Stimulated activated naive CD8-positive, alpha-beta T cell treated with anti-CD3 and anti-CD28 coated beads, Interleukin-15, amount 100 ng/mL, for 72 hours (primary cell): ENCODE measurements around the gene LTB4R.
A peak's percentile ranks its signal among the peaks of the same experiment; 100 is the strongest.
"Not testable (repeated sequence)": the region's sequence is repeated elsewhere in the genome, so short reads cannot be mapped to it uniquely, and the experiment has no call there.

ENCODE experiments used
- ATAC-seq: fragments of 150-1000 bp; cut with Tn5 transposase; 2 replicates; pipeline ENCODE4 v1.10.0; 2021; ENCODE audit warnings: mild to moderate bottlenecking, moderate library complexity
- DNase-seq, 2 donors: peaks; one replicate each; pipeline ENCODE4 v3.0.0; 2021 to 2022
- H3K27ac Mint-ChIP-seq, 2 donors: one replicate each; pipeline ENCODE4 v1.8.0; 2022; ENCODE audit warnings: mild to moderate bottlenecking in 2 of 2, mixed read lengths in 2 of 2, moderate library complexity in 2 of 2
- H3K27me3 Mint-ChIP-seq: one replicate; pipeline ENCODE4 v1.8.0; 2022; ENCODE audit warnings: mixed read lengths
- H3K4me1 Mint-ChIP-seq: one replicate; pipeline ENCODE4 v1.8.0; 2022; ENCODE audit warnings: mild to moderate bottlenecking, mixed read lengths
- H3K4me3 Mint-ChIP-seq, 2 donors: one replicate each; pipeline ENCODE4 v1.8.0; 2022; ENCODE audit warnings: mild to moderate bottlenecking in 2 of 2, mixed read lengths in 2 of 2, moderate library complexity in 1 of 2
- H3K9me3 Mint-ChIP-seq, 2 donors: one replicate each; pipeline ENCODE4 v1.8.0; 2022; ENCODE audit warnings: mixed read lengths in 2 of 2

The LTB4R gene

DNA sequence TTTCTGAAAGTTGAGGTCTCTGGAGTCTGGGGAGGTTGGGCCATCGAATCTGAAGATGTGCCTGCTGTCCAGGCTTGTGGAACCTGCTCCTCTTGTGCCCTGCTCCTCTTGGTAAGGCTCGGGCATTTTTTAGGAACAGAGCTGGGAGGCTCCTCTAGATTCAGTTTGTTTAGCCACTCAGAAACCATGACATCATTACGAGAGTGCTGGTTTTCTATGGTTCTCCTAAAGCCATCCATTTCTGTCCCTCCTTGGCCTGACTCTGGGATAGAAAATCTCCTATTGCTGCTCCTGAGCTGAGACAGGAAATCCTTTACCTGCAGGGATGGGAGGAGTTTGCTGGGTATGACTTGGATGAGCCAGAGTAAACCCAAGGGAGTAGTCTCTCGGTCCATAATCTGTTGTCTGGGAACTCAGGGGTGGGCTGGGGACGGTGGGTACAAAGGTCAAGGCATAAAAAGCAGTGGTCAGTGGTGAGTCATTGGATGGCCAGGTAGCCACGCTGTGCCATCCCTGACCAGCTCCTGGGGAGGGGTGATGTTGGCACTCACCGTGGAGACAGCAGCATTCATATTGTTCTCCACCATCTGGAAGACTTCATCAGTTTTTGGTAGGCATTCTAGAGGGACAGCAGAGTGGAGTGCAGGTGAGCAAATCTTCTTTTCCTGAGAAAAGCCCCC, 26.0 kb downstream of the LTB4R start:
- ATAC-seq (no peak), DNase-seq (no peak)
- H3K4me3 Mint-ChIP-seq = no peak overlapping the region
- peaks cover 61% of the 10 kb centered on the region for H3K4me1 Mint-ChIP-seq
- H3K9me3 Mint-ChIP-seq = no peaks in the 10 kb centered on the region
- H3K27ac Mint-ChIP-seq = no peak overlapping the region
- H3K27me3 Mint-ChIP-seq = peaks cover 54% of the 10 kb centered on the region

DNA sequence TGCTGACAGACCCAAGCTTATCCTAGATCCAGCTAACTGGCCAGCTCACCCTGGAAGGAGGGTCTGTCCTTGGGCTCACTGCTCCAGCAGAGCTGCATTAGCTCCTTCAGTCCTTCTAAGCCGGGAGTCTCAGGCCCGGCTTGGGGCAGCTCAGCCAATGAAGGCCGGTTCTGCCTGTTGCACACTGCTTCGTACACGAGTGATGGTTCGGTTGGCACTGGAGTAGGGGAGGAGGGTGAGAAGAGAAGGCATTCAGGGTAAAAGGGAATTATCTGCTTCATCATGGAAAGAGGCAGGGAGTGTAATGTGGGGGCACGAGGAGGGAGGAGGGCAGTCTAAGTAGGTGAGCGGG, 26.5 kb downstream of the LTB4R start:
- no peak overlapping the region for H3K4me3 Mint-ChIP-seq

DNA sequence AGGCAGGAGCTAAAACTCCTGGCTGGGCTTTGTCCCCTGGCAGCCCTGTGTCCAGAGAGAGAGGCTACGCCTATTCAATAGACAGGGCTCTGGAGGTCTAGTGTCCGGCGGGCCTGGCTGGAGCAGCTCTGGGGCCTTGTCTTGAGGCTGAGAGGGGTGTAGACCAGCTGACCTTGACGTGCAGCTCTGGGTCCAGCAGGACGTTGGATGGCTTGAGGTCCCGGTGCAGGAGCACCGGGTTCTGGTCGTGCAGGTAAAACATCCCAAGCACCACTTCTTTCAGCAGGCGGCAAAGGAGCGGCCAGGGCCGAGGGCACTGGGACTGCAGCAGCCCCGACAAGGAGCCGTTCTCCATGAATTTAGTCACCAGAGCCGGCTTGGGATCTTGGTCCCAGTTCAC, 27.5 kb downstream of the LTB4R start:
- no peaks in the 10 kb centered on the region for H3K9me3 Mint-ChIP-seq
- H3K4me1 Mint-ChIP-seq = peaks cover 48% of the 10 kb centered on the region
- H3K4me3 Mint-ChIP-seq = peak overlapping the region; percentile 88 to 92
- no peak for DNase-seq
- peaks cover 43% of the 10 kb centered on the region for H3K27me3 Mint-ChIP-seq
- no peak for ATAC-seq
- no peak overlapping the region for H3K27ac Mint-ChIP-seq

More for the DNA sequence above, 26.5 kb downstream of the LTB4R start:
- Mint-ChIP-seq H3K27ac (no peak overlapping the region), H3K9me3 (no peaks in the 10 kb centered on the region), H3K27me3 (peaks cover 53% of the 10 kb centered on the region), H3K4me1 (peaks cover 56% of the 10 kb centered on the region)
- ATAC-seq = no peak
- DNase-seq = no peak

DNA sequence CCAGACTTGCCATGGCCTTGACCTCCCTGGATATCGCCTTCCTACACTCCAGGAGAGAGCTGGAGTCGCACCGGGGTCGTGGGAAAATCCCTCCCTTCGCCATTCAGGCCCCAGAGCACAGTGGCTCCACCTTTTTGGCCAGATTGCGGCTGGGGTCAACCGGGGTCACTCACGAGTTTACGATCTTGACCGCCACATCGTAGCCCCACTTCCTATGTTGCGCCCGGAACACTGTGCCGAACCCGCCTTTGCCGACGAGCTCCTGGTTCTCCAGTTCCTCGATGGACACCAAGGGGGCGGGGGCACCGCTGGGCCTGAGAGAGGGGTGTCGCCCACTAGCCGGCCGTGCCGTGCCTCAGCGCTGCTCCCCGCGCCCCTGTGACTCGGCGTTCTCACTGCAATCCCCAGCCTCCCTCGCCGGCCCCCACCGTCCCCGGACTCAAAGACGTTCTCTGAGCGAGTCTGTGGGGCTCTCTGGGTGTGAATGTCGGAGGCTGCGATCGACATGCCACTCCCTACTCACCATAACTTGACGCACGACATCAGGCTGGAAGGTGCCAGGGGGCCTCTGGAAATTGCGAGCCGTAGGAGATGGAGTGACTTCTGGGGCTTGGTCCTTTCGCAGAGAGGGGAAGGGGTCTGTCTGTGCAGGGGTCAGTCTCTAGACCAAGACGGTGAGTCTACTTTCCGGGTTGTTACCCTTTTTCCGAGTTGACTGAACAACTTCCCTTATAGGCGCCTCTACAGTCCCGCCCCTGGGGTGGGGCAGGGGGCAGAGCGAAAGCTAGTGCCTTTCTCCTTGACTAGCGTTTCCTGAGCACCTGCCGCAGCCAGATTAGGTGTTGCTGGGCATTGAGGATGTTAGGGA, 28.2 kb downstream of the LTB4R start, which contains the start of gene RIPK3:
TSS of gene RIPK3 (minus strand) at position 708 of the 868 bp plus-strand sequence. CDS start at position 543, 165 bp downstream.
- Mint-ChIP-seq H3K9me3 (no peaks in the 10 kb centered on the region), H3K27ac (peak within 1 kb of the TSS in 1 of 2 donors; percentile 85), H3K4me1 (peaks cover 41% of the 10 kb centered on the region), H3K4me3 (peak within 1 kb of the TSS; percentile 88 to 92), H3K27me3 (peaks cover 37% of the 10 kb centered on the region)
- peak; percentile 92 for ATAC-seq
- peak; percentile 53 to 55 for DNase-seq

DNA sequence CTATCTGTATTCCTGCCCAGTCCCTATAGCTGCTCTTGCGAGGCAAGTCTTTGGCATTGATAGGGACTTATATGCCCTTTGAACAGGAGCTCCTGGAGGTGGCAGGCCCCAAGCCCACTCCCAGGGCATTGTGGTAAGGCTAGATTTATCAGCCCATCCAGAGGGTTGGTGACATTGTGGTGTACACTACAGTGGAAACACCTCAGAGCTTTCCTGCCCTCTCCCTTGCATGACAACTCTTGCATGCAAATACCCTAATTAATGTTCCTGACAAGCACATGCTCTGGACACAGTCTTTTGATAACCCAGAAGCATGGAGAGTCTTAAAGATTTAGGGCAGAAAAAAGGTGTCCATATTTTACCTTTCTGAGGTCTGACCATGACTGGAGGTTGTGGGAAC, 29.3 kb downstream of the LTB4R start:
- ATAC-seq = no peak
- no peaks in the 10 kb centered on the region for H3K9me3 Mint-ChIP-seq
- H3K27me3 Mint-ChIP-seq = peaks cover 35% of the 10 kb centered on the region
- H3K4me1 Mint-ChIP-seq = peaks cover 31% of the 10 kb centered on the region
- no peak for DNase-seq
- H3K27ac Mint-ChIP-seq = no peak overlapping the region
- no peak overlapping the region for H3K4me3 Mint-ChIP-seq

DNA sequence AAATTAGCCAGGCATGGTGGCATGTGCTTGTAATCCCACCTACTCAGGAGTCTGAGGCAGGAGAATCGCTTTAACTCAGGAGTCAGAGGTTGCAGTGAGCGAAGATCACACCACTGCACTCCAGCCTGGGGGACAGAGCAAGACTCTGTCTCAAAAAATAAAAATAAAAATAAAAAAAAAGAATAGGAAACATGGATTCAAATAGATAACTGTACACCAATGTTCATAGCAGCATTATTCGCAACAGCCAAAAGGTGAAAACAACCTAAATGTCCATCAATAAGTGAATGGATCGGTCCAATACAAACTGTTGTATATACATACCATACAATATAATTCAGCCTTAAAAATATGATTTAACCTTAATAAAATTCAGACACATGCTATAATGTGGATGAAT, 31.6 kb downstream of the LTB4R start:
- peaks cover 24% of the 10 kb centered on the region for H3K27me3 Mint-ChIP-seq

DNA sequence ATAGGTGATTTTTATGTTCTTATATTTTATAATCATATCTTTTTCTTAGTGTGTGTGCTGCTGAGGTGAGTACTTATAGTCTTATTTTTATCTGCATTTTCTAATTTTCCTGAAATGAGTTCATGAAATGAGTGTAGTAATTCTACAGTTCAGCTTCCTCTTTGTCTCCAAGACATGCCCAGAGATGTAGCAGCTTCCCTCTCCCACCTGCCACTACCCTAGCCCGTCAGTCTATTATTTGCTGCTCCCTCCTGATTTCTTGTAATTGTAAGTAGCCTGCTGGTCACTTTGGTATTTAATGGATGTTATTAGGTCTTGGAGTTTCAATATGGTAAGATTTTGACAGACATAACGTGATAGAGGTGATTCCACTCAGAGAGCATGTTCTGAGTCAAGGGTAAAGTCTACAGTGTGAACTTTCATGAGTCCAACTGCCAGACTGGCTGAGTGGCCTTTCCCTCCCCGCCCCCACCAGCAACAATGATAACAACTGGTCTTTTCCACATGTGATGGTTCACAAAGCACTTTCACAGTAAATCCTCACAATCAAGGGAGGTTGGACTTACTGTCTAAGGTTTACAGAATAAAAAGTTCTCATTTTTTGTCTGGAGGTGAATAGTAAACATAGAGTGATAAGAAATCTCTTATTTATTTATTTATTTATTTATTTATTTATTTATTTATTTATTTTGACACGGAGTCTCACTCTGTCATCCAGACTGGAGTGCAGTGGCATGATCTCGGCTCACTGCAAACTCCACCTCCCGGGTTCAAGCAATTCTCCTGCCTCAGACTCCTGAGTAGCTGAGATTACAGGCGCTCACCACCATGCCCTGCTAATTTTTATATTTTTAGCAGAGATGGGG, 32.7 kb downstream of the LTB4R start:
- no peak for ATAC-seq
- Mint-ChIP-seq H3K4me1 (peaks cover 12% of the 10 kb centered on the region), H3K27ac (peak overlapping the region in 1 of 2 donors; percentile 6), H3K27me3 (peaks cover 24% of the 10 kb centered on the region), H3K4me3 (no peak overlapping the region), H3K9me3 (no peaks in the 10 kb centered on the region)
- no peak for DNase-seq

More for the DNA sequence above, 31.6 kb downstream of the LTB4R start:
- ATAC-seq (no peak), DNase-seq (no peak)
- Mint-ChIP-seq H3K4me3 (no peak overlapping the region), H3K9me3 (no peaks in the 10 kb centered on the region), H3K4me1 (peaks cover 24% of the 10 kb centered on the region), H3K27ac (no peak overlapping the region)

DNA sequence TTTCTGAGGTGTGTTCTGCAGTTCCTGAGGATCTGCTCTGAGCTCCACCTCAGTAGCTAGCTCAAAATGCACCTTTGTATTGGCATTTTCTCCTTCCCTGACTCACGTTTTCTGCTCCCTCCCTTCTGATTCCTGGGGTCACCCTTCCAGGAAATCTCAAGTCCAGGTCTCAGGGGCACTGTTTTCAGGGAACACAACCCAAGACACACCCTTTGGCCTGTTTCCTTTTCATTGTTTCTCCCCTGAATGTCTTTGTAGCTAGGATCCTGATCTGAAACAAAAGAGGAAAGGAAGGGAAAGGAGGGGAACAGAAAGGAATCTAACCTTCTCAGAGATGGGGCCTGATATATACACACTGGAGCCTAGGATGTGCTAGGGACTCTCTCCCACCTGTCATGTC, 35.8 kb downstream of the LTB4R start:
- no peak for ATAC-seq
- Mint-ChIP-seq H3K4me3 (no peak overlapping the region), H3K9me3 (no peaks in the 10 kb centered on the region), H3K27me3 (peaks cover 41% of the 10 kb centered on the region), H3K27ac (no peak overlapping the region), H3K4me1 (no peaks in the 10 kb centered on the region)
- no peak for DNase-seq

DNA sequence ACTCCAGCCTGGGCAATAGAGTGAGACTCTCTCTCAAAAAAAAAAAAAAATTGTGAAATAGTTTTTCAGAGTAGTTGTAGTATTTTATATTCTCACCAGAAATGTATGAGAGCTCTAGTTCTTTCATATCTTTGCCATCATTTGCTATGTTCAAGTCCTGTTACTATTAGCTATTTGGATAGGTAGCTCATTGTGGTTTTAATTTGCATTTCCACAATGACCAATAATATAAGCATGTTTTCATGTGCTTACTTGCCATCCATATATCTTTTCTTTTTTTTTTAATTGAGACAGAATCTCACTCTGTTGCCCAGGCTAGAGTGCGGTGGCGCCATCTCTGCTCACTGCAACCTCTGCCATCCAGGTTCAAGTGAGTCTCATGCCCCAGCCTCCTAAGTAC, 36.9 kb downstream of the LTB4R start:
- ATAC-seq (no peak), DNase-seq (no peak)
- Mint-ChIP-seq H3K4me3 (no peak overlapping the region), H3K4me1 (no peaks in the 10 kb centered on the region), H3K27me3 (peaks cover 45% of the 10 kb centered on the region), H3K9me3 (no peaks in the 10 kb centered on the region), H3K27ac (no peak overlapping the region)

DNA sequence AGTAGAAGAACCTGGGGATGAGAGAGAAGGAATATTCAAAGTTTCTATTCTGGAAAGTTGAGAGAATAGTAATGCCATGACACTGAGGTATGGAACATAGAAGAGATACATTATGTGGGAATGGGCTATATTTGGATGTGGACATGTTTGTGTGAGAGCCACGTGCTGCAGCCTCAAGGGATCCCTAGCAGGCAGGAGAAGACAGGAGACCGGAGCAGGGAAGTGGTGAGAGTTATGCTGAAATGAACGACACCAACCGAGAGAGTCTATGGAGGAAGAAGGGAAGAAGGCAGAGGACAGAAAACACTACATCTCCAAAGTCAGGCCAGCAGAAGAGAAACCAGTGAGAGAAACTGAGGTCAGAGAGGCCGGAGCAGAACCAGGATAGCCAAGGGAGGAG, 38.4 kb downstream of the LTB4R start:
- Mint-ChIP-seq H3K27ac (no peak overlapping the region), H3K4me1 (peaks cover 6% of the 10 kb centered on the region), H3K9me3 (no peaks in the 10 kb centered on the region), H3K4me3 (no peak overlapping the region), H3K27me3 (peaks cover 51% of the 10 kb centered on the region)
- ATAC-seq = no peak
- no peak for DNase-seq

DNA sequence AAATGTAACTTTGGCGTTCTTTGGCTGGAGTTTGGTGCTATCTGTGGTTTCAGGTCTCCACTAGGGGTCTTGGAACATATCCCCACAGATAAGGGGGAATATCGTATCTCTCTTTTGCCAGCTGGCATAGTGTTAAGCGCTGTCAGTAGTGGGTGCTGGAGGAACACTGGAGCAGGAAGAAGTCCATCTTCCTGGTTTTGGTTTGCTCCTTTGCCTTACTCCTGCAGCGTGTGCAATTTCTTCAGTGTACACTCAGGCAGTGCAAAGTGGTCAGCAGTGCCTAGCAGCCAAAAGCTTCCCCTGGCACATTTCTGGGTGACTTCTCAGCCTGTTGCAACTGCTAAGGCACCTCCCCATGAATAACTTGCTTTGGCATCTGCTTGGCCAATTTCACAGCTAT, 40.2 kb downstream of the LTB4R start:
- H3K4me3 Mint-ChIP-seq = no peak overlapping the region
- H3K27me3 Mint-ChIP-seq = peaks cover 44% of the 10 kb centered on the region
- H3K27ac Mint-ChIP-seq = no peak overlapping the region
- no peak for ATAC-seq
- H3K4me1 Mint-ChIP-seq = peaks cover 6% of the 10 kb centered on the region
- no peak for DNase-seq
- H3K9me3 Mint-ChIP-seq = no peaks in the 10 kb centered on the region

DNA sequence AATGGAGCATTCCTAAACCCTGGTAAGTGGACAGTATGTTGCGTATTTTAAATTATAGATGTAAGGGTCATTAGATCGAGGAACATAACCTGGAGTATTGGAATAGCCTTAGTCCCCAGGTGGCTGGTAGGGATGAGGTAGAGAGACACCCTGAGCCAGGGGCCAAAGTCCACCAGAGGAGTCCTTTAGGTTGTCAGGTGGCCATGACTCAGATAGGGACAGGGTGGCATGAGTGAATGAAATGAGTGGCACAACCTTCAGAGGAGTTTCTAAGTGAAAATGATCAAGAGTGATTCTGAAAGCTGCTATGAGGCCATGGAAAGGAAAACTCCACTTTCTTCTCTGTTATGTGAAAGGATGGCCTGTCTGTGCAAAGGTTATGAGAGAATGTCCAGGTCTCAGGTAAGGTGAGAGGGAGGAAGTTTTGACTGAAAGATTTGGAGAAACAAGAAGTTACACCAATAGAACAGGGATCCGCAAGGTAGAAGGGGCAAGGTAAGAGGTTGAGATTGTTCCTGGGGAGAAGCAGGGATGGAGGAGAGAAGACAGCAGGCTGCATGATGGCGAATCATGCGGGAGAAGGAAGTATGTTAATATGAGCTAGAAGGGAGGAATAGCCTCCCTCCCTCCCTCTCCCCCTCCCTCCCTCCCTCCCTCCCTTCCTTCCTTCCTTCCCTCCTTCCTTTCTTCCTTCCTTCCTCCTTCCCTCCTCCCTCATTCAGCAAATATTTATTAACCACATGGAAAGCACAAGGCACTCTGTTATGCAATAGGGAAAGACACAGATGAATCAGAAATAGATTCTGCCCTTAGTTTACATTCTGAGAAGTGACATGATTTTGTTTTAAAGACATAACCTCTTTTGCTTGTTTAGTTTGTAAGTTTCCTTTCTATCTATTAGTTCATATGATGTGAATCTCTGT, 42.5 kb downstream of the LTB4R start:
- H3K4me1 Mint-ChIP-seq = peaks cover 6% of the 10 kb centered on the region
- no peak overlapping the region for H3K4me3 Mint-ChIP-seq
- no peak overlapping the region for H3K27ac Mint-ChIP-seq
- peak; percentile 40 for ATAC-seq
- H3K9me3 Mint-ChIP-seq = no peaks in the 10 kb centered on the region
- H3K27me3 Mint-ChIP-seq = peaks cover 44% of the 10 kb centered on the region
- DNase-seq = no peak

DNA sequence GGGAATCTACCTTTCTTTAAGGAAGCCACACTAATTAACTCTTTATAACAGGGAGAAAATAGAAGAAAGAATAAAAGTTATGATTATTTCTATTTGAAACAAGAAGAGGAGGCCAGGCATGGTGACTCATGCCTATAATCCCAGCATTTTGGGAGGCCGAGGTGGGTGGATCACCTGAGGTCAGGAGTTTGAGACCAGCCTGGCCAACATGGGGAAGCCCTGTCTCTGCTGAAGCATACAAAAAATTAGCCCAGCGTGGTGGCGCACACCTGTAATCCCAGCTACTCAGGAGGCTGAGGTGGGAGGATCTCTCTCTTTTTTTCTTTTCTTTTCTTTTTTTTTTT, 43.2 kb downstream of the LTB4R start:
- not testable (repeated sequence) for H3K9me3 Mint-ChIP-seq, H3K4me3 Mint-ChIP-seq, H3K27ac Mint-ChIP-seq, ATAC-seq, DNase-seq, H3K4me1 Mint-ChIP-seq
- peaks cover 39% of the 10 kb centered on the region for H3K27me3 Mint-ChIP-seq

DNA sequence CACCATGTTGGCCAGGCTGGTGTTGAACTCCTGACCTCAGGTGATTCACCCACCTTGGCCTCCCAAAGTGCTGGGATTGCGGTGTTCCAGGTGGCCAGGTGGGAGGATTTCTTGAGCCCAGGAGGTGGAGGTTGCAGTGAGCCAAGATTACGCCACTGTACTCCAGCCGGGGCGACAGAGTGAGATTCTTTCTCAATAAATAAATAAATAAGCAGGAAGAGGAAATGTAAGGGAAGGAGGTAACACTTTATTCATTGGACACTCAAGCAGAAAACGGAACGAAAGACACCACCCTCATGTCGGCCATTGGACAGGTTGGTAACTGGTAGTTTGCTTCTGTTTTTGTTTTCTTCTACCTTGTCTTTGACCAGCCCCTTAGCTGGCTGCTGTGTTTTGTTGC, 43.7 kb downstream of the LTB4R start:
- Mint-ChIP-seq H3K27ac (no peak overlapping the region), H3K27me3 (peaks cover 34% of the 10 kb centered on the region), H3K4me3 (no peak overlapping the region), H3K4me1 (peaks cover 6% of the 10 kb centered on the region), H3K9me3 (no peaks in the 10 kb centered on the region)
- ATAC-seq (no peak), DNase-seq (no peak)

DNA sequence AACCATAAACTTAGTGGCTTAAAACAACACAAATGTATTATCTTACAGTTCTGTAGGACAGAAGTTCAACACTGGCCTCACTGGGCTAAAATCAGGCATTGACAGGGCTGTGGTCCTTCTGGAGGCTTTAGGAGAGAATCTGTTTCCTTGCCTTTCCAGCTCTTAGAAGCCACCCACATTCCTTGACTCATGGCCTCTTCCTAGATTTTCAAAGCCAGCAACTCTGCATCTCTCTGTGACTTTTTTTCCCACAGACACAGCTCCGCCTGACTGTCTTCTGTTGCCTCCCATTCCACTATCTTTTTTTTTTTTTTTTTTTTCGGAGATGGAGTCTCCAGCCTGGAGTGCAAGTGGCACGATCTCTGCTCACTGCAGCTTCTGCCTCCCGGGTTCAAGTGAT, 44.9 kb downstream of the LTB4R start:
- ATAC-seq = no peak
- peaks cover 30% of the 10 kb centered on the region for H3K27me3 Mint-ChIP-seq

More for the DNA sequence above, 44.9 kb downstream of the LTB4R start:
- DNase-seq = no peak
- Mint-ChIP-seq H3K4me1 (peaks cover 6% of the 10 kb centered on the region), H3K9me3 (no peaks in the 10 kb centered on the region), H3K27ac (no peak overlapping the region), H3K4me3 (no peak overlapping the region)
